ENCODE results near the gene RGS6. TPM values are rescaled to one million over a fixed set of nuclear protein-coding genes. Genes with fewer than 3 reads are reported as not detected.

RGS6 gene
- total RNA-seq, 1 donor from 2014 or later = not detected

DNA sequence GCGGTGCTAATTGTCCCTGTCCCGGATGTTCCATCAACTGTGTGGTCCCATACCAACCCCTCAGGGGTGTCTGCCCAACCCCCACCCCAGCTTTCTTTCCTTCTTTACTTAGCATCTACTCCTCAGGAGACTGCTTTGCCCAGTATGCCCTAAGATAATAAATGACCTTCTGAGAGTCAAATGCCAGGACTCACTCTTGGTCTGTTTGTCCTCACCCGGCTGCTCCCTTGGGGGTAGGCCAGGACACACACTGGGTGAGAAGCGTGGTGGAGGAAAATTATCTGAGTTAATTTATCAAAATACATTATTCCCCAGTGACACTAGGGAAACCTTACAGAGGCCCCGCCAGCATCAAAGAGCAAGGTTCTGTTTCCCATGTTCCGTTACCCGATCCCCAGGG is 457.0 kb downstream of the RGS6 start:
- ChIA-PET POLR2A (no interaction called here), CTCF (no interaction called here)
- ATAC-seq (ENCODE audit: low read depth) (no peak), DNase-seq (no peak)
- H3K27ac Mint-ChIP-seq = no peak overlapping the region
- H3K9me3 Mint-ChIP-seq = peaks cover 9% of the 10 kb centered on the region
- peaks cover 2% of the 10 kb centered on the region for H3K27me3 Mint-ChIP-seq
- H3K4me1 Mint-ChIP-seq = no peaks in the 10 kb centered on the region
- no peaks in the 10 kb centered on the region for H3K36me3 Mint-ChIP-seq (ENCODE audit: low read depth)
- TF ChIP-seq, protein P1, sequence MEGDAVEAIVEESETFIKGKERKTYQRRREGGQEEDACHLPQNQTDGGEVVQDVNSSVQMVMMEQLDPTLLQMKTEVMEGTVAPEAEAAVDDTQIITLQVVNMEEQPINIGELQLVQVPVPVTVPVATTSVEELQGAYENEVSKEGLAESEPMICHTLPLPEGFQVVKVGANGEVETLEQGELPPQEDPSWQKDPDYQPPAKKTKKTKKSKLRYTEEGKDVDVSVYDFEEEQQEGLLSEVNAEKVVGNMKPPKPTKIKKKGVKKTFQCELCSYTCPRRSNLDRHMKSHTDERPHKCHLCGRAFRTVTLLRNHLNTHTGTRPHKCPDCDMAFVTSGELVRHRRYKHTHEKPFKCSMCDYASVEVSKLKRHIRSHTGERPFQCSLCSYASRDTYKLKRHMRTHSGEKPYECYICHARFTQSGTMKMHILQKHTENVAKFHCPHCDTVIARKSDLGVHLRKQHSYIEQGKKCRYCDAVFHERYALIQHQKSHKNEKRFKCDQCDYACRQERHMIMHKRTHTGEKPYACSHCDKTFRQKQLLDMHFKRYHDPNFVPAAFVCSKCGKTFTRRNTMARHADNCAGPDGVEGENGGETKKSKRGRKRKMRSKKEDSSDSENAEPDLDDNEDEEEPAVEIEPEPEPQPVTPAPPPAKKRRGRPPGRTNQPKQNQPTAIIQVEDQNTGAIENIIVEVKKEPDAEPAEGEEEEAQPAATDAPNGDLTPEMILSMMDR (IDR thresholded peaks at IDR 0.05) = no peak
- intact Hi-C loops (cut with micrococcal nuclease) = no loop called here
- H3K4me3 Mint-ChIP-seq = no peak overlapping the region

DNA sequence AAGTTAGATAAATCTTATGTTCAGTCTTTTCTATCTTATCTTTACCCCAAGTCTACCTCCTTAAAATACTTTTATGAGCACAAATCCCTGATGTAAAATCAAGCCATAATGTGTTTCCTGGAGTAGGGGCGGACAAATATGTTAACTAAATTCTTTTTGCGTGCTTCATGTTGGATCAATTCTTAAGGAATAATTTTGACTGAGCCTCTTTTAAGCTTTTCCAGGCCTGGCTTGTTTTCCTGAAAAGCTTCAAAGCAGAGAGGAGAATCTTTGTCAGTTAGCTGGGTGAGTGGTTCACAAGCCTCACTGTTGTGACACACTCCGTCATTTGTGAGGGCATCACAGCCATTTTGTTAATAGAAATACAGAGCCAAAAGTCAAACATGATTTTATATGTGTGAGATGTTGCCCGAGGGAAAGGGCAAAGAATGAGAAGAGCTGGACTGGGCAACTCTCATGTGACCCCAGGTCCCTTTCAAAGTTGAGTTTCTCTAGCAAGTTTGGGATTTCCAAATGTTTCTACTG is 468.9 kb downstream of the RGS6 start:
- H3K9me3 Mint-ChIP-seq = no peaks in the 10 kb centered on the region
- ChIA-PET POLR2A (no interaction called here), CTCF (no interaction called here)
- ATAC-seq (ENCODE audit: low read depth) (no peak), DNase-seq (no peak)
- H3K36me3 Mint-ChIP-seq (ENCODE audit: low read depth) = no peaks in the 10 kb centered on the region
- TF ChIP-seq, protein P1 (IDR thresholded peaks at IDR 0.05) = no peak
- no peak overlapping the region for H3K27ac Mint-ChIP-seq
- intact Hi-C loops (cut with micrococcal nuclease) = no loop called here
- peaks cover 44% of the 10 kb centered on the region for H3K27me3 Mint-ChIP-seq
- H3K4me3 Mint-ChIP-seq = no peak overlapping the region
- H3K4me1 Mint-ChIP-seq = no peaks in the 10 kb centered on the region

DNA sequence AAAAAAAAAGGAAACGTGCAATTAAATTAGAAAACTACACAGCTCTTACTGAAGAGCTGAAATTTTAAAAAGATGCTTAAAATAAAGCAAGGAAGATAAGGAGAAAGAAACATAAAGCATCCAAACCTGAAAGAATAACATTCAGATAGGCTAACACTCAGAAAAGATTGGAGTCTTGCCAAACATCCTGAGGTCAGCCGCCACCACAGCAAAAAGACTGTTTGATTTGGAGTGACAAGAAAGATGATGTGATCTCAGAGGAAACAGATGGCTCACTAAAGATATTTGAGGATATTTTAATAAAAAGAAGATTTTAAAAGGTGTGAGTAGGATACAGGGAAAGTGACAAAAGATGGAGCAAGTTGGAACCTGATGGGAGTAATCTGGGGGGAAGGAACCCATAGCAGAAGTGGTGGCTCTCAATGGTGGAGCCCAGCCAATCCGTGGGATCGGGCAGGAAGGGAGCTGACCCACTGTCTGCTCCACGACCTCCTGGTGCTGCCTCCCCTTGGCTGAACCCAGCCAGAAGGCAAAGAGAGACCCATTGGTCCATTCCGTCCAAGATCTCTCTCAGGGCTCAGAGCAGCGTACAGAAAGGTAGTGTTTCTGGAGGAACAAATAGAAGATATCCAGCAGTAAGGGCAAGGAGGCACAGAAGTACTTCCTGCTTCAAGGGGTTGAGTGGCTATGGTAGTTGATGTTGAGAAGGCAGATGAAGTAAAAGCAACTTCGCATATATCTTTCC is 469.6 kb downstream of the RGS6 start:
- DNase-seq (no peak), ATAC-seq (ENCODE audit: low read depth) (no peak)
- no peaks in the 10 kb centered on the region for H3K9me3 Mint-ChIP-seq
- intact Hi-C loops (cut with micrococcal nuclease) = no loop called here
- H3K36me3 Mint-ChIP-seq (ENCODE audit: low read depth) = no peaks in the 10 kb centered on the region
- no peak overlapping the region for H3K4me3 Mint-ChIP-seq
- ChIA-PET CTCF (no interaction called here), POLR2A (no interaction called here)
- TF ChIP-seq, protein P1 (IDR thresholded peaks at IDR 0.05) = no peak
- no peak overlapping the region for H3K27ac Mint-ChIP-seq
- peaks cover 44% of the 10 kb centered on the region for H3K27me3 Mint-ChIP-seq
- H3K4me1 Mint-ChIP-seq = no peaks in the 10 kb centered on the region

DNA sequence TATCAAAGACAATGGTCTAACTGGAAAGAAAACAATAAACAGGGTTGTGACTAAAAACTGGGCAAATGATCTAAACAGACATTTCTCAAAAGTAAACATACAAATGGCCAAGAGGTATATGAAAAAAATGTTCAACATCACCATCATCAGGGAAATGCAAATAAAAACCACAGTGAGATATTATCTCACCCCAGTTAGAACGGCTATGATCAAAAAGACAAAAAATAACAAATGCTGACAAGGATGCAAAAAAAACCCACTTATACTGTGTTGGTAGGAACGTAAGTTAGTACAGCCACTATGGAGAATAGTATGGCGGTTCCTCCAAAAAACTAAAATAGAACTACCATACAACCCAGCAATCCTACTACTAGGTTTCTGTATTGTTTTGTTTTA is 470.1 kb downstream of the RGS6 start:
- H3K36me3 Mint-ChIP-seq (ENCODE audit: low read depth) = no peaks in the 10 kb centered on the region
- intact Hi-C loops (cut with micrococcal nuclease) = no loop called here
- no peak overlapping the region for H3K27ac Mint-ChIP-seq
- H3K27me3 Mint-ChIP-seq = peaks cover 44% of the 10 kb centered on the region
- POLR2A ChIA-PET = no interaction called here
- CTCF ChIA-PET = no interaction called here
- no peak for ATAC-seq (ENCODE audit: low read depth)
- H3K9me3 Mint-ChIP-seq = no peaks in the 10 kb centered on the region
- H3K4me3 Mint-ChIP-seq = no peak overlapping the region
- TF ChIP-seq, protein P1 (IDR thresholded peaks at IDR 0.05) = no peak
- no peak for DNase-seq
- H3K4me1 Mint-ChIP-seq = no peaks in the 10 kb centered on the region

DNA sequence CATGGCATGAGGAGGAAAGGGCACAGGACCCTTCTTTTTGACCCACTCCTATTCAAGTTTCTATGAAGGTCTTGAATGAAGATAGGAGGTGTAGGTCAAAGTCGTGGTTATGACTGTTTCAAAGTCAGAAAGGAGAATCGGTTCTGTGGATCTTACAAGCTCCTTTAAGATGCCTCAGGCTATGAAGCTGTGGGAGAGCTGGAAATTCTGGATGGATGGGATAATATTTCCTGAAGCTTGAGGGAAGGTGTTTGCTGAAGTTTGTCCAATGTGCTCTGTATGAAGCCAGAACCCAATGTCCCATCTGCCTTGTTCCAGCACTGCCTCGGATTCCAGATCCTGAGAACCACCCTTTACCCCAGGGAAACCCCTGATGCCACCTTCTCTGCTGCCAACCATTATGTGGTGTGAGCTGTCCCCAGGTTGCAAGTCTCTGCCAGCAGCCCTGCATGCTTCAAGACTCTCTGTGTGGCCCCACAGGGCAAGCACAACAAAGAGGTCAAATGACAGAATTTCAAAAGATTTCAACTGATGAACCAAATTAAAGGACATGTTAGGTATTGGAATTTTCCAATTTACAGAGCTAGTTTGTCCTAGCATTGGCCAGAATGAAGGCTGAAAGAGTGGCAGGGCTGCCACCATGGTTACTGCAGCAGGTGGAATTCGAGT is 472.0 kb downstream of the RGS6 start:
- Mint-ChIP-seq H3K9me3 (no peaks in the 10 kb centered on the region), H3K36me3 (ENCODE audit: low read depth) (no peaks in the 10 kb centered on the region), H3K4me3 (no peak overlapping the region), H3K27me3 (peaks cover 42% of the 10 kb centered on the region), H3K27ac (no peak overlapping the region), H3K4me1 (no peaks in the 10 kb centered on the region)
- ChIA-PET CTCF (no interaction called here), POLR2A (no interaction called here)
- DNase-seq (no peak), ATAC-seq (ENCODE audit: low read depth) (no peak)
- TF ChIP-seq, protein P1 (IDR thresholded peaks at IDR 0.05) = no peak
- intact Hi-C loops (cut with micrococcal nuclease) = no loop called here
